ENCODE measurements around the gene PTTG1.

DNA sequence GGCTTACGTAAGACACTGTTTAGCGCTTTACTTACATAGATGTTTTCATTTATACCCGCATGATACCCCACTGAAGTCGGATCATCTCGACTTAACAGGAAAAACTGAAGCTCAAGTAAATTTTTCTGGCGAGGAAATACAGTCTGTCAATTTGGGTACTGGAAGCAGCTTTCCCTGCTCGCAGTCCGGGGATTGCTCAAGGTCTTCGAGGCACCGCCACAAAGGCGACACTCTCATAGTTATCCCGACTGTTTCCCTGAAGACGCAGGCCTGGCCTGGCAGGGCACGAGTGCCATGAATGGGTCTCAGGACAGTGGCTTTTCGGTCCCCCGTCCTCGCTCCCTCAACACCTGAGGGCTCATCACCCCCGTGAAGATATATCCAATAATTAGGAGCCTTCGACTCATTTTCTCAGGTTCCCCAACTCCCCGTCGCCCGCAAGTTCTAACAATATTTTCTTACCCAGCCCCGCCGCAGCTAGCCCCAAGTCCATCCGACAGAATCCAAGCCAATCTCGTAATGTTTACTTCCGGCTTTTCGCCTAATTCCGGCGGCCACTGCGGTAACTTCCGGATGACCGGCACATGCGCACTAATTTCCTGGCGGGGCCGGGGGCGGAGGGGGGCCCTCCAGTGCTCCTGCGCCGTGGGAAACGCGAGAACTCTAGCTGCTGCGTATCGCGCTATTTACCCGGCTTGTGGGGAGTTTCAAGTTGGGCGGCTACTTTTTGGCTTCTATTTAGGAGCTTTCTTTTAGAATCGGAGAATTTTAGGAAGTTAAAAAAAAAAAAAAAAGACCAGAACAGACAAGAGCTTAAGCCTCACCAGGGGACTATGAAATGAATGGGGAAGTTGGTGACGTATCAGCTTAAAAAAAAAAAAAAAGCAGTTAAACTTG lies 2.8 kb upstream of the PTTG1 start, which contains the start of gene SLU7:
- TF ChIP-seq POLR2A (IDR thresholded peaks at IDR 0.05; ENCODE audit: low read length) (peak; percentile 52), SMC3 (IDR thresholded peaks at IDR 0.05) (no peak), PHF8 (IDR thresholded peaks at IDR 0.05; ENCODE audit: borderline replicate concordance, low read depth) (peak; percentile 61; the same call in 1 of the 2 replicates), MYC (IDR thresholded peaks at IDR 0.05; ENCODE audit: borderline replicate concordance, low read length) (no peak), NFE2L2 (conservative IDR thresholded peaks at IDR 0.05; ENCODE audit: low read length) (no peak), RAD21 (conservative IDR thresholded peaks at IDR 0.05 in 1 of 2, IDR thresholded peaks at IDR 0.05 in 1 of 2) (no peak), MAZ (IDR thresholded peaks at IDR 0.05; ENCODE audit: borderline replicate concordance, low read depth, low read length) (peak; percentile 59; the same call in 1 of the 2 replicates), GATA3 (IDR thresholded peaks at IDR 0.05; ENCODE audit: borderline replicate concordance) (peak; percentile 54), EP300 (IDR thresholded peaks at IDR 0.05) (no peak)
- TF ChIP-seq, protein P1, sequence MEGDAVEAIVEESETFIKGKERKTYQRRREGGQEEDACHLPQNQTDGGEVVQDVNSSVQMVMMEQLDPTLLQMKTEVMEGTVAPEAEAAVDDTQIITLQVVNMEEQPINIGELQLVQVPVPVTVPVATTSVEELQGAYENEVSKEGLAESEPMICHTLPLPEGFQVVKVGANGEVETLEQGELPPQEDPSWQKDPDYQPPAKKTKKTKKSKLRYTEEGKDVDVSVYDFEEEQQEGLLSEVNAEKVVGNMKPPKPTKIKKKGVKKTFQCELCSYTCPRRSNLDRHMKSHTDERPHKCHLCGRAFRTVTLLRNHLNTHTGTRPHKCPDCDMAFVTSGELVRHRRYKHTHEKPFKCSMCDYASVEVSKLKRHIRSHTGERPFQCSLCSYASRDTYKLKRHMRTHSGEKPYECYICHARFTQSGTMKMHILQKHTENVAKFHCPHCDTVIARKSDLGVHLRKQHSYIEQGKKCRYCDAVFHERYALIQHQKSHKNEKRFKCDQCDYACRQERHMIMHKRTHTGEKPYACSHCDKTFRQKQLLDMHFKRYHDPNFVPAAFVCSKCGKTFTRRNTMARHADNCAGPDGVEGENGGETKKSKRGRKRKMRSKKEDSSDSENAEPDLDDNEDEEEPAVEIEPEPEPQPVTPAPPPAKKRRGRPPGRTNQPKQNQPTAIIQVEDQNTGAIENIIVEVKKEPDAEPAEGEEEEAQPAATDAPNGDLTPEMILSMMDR (IDR thresholded peaks at IDR 0.05), result no peak
- TF ChIP-seq, protein P2, sequence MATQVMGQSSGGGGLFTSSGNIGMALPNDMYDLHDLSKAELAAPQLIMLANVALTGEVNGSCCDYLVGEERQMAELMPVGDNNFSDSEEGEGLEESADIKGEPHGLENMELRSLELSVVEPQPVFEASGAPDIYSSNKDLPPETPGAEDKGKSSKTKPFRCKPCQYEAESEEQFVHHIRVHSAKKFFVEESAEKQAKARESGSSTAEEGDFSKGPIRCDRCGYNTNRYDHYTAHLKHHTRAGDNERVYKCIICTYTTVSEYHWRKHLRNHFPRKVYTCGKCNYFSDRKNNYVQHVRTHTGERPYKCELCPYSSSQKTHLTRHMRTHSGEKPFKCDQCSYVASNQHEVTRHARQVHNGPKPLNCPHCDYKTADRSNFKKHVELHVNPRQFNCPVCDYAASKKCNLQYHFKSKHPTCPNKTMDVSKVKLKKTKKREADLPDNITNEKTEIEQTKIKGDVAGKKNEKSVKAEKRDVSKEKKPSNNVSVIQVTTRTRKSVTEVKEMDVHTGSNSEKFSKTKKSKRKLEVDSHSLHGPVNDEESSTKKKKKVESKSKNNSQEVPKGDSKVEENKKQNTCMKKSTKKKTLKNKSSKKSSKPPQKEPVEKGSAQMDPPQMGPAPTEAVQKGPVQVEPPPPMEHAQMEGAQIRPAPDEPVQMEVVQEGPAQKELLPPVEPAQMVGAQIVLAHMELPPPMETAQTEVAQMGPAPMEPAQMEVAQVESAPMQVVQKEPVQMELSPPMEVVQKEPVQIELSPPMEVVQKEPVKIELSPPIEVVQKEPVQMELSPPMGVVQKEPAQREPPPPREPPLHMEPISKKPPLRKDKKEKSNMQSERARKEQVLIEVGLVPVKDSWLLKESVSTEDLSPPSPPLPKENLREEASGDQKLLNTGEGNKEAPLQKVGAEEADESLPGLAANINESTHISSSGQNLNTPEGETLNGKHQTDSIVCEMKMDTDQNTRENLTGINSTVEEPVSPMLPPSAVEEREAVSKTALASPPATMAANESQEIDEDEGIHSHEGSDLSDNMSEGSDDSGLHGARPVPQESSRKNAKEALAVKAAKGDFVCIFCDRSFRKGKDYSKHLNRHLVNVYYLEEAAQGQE (IDR thresholded peaks at IDR 0.05), result peak; percentile 89
- TF ChIP-seq, protein P3, sequence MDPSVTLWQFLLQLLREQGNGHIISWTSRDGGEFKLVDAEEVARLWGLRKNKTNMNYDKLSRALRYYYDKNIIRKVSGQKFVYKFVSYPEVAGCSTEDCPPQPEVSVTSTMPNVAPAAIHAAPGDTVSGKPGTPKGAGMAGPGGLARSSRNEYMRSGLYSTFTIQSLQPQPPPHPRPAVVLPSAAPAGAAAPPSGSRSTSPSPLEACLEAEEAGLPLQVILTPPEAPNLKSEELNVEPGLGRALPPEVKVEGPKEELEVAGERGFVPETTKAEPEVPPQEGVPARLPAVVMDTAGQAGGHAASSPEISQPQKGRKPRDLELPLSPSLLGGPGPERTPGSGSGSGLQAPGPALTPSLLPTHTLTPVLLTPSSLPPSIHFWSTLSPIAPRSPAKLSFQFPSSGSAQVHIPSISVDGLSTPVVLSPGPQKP (IDR thresholded peaks at IDR 0.05; ENCODE audit: low read depth, low read length), result no peak

All from A549 (cell line).